Endodermal cell (in vitro differentiated cells): ENCODE results near the gene ADAM22. TPM values are rescaled to one million over a fixed set of nuclear protein-coding genes. Genes with fewer than 3 reads are reported as not detected.

Experiments used
- DNase-seq: peaks from one replicate; pipeline ENCODE4 v3.0.0-alpha.2; 2017
- H3K27ac ChIP-seq: 2 replicates; pipeline ENCODE4 v1.5.1; 2013; ENCODE audit warnings: mild to moderate bottlenecking, low read depth, low read length, moderate library complexity
- H3K27me3 ChIP-seq: 2 replicates; pipeline ENCODE4 v1.6.1; 2013; ENCODE audit warnings: mild to moderate bottlenecking, low read length, moderate library complexity; ENCODE audit not compliant: insufficient read depth, control insufficient read depth, poor library complexity, severe bottlenecking
- H3K36me3 ChIP-seq: 2 replicates; pipeline ENCODE4 v1.7.0; 2013; ENCODE audit warnings: mild to moderate bottlenecking, low read length, moderate library complexity; ENCODE audit not compliant: control insufficient read depth, insufficient read depth
- H3K4me1 ChIP-seq: one replicate; pipeline ENCODE4 v1.7.0; 2013; ENCODE audit warnings: low read length; ENCODE audit not compliant: control insufficient read depth, insufficient read depth
- H3K4me3 ChIP-seq: 2 replicates; pipeline ENCODE4 v1.5.1; 2013; ENCODE audit warnings: mild to moderate bottlenecking, low read length, moderate library complexity
- H3K9ac ChIP-seq: 2 replicates; pipeline ENCODE4 v1.6.1; 2013; ENCODE audit warnings: mild to moderate bottlenecking, low read length, moderate library complexity; ENCODE audit not compliant: poor library complexity, severe bottlenecking; ENCODE audit errors: extremely low read depth
- H3K9me3 ChIP-seq: 2 replicates; pipeline ENCODE4 v1.6.1; 2013; ENCODE audit warnings: mild to moderate bottlenecking, low read length, moderate library complexity; ENCODE audit not compliant: control insufficient read depth
- H3K27ac Mint-ChIP-seq: 2 replicates; pipeline ENCODE4 v1.8.0; 2020; ENCODE audit warnings: mixed read lengths
- H3K27me3 Mint-ChIP-seq: 2 replicates; pipeline ENCODE4 v1.8.0; 2021; ENCODE audit warnings: mild to moderate bottlenecking, mixed read lengths; ENCODE audit not compliant: insufficient read depth
- H3K36me3 Mint-ChIP-seq: 2 replicates; pipeline ENCODE4 v1.8.0; 2020; ENCODE audit warnings: low read depth, mixed read lengths
- H3K4me1 Mint-ChIP-seq: 2 replicates; pipeline ENCODE4 v1.8.0; 2020; ENCODE audit warnings: mixed read lengths
- H3K4me3 Mint-ChIP-seq: 2 replicates; pipeline ENCODE4 v1.8.0; 2020; ENCODE audit warnings: mild to moderate bottlenecking, moderate library complexity, mixed read lengths
- H3K9me3 Mint-ChIP-seq: 2 replicates; pipeline ENCODE4 v1.8.0; 2020; ENCODE audit warnings: mild to moderate bottlenecking, mixed read lengths
- CTCF ChIP-seq: fragments of 200-600 bp; sonication (generic); conservative IDR thresholded peaks from 2 replicates; pipeline ENCODE4 v1.5.0; 2021; ENCODE audit warnings: antibody characterized with exemption, mild to moderate bottlenecking
- WGBS, 2 experiments: methylation state at CpG; one replicate each; pipeline versions ENCODE4 v1.1.5 to v1.1.7; 2013; ENCODE audit warnings: missing lambda C conversion rate in 2 of 2, mixed read lengths in 1 of 2; ENCODE audit not compliant: insufficient coverage in 1 of 2, insufficient read length in 1 of 2; 5-methylcytosine and 5-hydroxymethylcytosine counted together
- total RNA-seq, 2 donors: library from RNA; stranded (reverse); fragmentation: NEBNext Ultra II Directional in 1 of 2; extraction: Animal tissue kit (Norgen Biotek cat#: 25700) in 1 of 2; gene quantifications; 2 replicates in 1 of 2; 3 replicates in 1 of 2; pipeline ENCODE4 v1.2.1, GENCODE V29; 2021

ADAM22 gene
- total RNA-seq, 2 donors from 2014 or later = 10.9 to 11.5 TPM

GRCh38 chr7:88243345-88243909 lies 309.4 kb downstream of the ADAM22 start:
- Histone ChIP-seq H3K27ac (no peak overlapping the region), H3K4me3 (no peak overlapping the region), H3K27me3 (no peaks in the 10 kb centered on the region), H3K9ac (no peak overlapping the region), H3K4me1 (no peaks in the 10 kb centered on the region), H3K36me3 (no peaks in the 10 kb centered on the region), H3K9me3 (no peaks in the 10 kb centered on the region)
- Mint-ChIP-seq H3K36me3 (no peaks in the 10 kb centered on the region), H3K9me3 (no peaks in the 10 kb centered on the region), H3K4me1 (peaks cover 4% of the 10 kb centered on the region), H3K4me3 (no peak overlapping the region), H3K27ac (no peak overlapping the region), H3K27me3 (no peaks in the 10 kb centered on the region)
- peak; percentile 93 for TF ChIP-seq CTCF
- 25 to 46% methylated on average over 1 to 2 of the region's 2 CpGs for WGBS, 2 experiments
- DNase-seq = peak; percentile 69

- no peaks in the 10 kb centered on the region for H3K9me3 Mint-ChIP-seq
- H3K36me3 ChIP-seq = no peaks in the 10 kb centered on the region
- H3K27ac Mint-ChIP-seq = no peak overlapping the region
- no peak overlapping the region for H3K9ac ChIP-seq
- no CpG with 5 or more reads among the region's 1 CpG for WGBS, 2 experiments
- H3K9me3 ChIP-seq = no peaks in the 10 kb centered on the region
- no peak overlapping the region for H3K27ac ChIP-seq
- H3K4me3 ChIP-seq = no peak overlapping the region
- no peak for DNase-seq
- H3K27me3 ChIP-seq = no peaks in the 10 kb centered on the region
- TF ChIP-seq CTCF = no peak
- H3K4me3 Mint-ChIP-seq = no peak overlapping the region
- no peaks in the 10 kb centered on the region for H3K4me1 ChIP-seq
- H3K36me3 Mint-ChIP-seq = no peaks in the 10 kb centered on the region
- peaks cover 4% of the 10 kb centered on the region for H3K4me1 Mint-ChIP-seq
- H3K27me3 Mint-ChIP-seq = no peaks in the 10 kb centered on the region
Observed at GRCh38 chr7:88244258-88244657, 310.2 kb downstream of the ADAM22 start.

Other genes starting within 250 kb of the ADAM22 start
- gene SLC25A40, start 57.9 kb upstream of the ADAM22 start, total RNA-seq = 10 to 100 TPM; 20.9 to 32.6 TPM
- gene DBF4, start 57.8 kb upstream of the ADAM22 start, total RNA-seq = 10 to 100 TPM; 46.5 to 63.2 TPM